A549 (cell line): ENCODE results near the gene HLCS. TPM values are rescaled to one million over a fixed set of nuclear protein-coding genes. Genes with fewer than 3 reads are reported as not detected.

ENCODE experiments used
- ATAC-seq, 2 experiments: fragments of 200-7000 bp in 1 of 2; fragments of >200 bp in 1 of 2; cut with Nextera tagmentation in 1 of 2; cut with Tn5 transposase in 1 of 2; 3 replicates each; pipeline versions ENCODE4 v1.8.0 to v1.9.1; 2018 to 2020; ENCODE audit warnings: mild to moderate bottlenecking in 1 of 2, moderate library complexity in 1 of 2
- CTCF ChIA-PET: fragments of 300-600 bp; sonication (Branson Sonifier 250); formaldehyde crosslinking; extraction: SDS; loops from one replicate; lab custom pipeline; 2021; ENCODE audit warnings: antibody characterized with exemption, inconsistent platforms; lab: Yijun Ruan, JAX
- POLR2A ChIA-PET: fragments of 350-600 bp; formaldehyde crosslinking; extraction: SDS; loops from one replicate; lab custom pipeline; 2021; ENCODE audit warnings: antibody characterized with exemption, inconsistent platforms; lab: Yijun Ruan, JAX
- DNase-seq, 2 experiments: peaks; one replicate each; pipeline versions ENCODE4 v3.0.0 to v3.0.0-alpha.2; 2011 to 2016; ENCODE audit warnings: low read depth in 1 of 2, low spot score in 1 of 2
- FAIRE-seq: peaks from 2 replicates; lab custom pipeline; 2011; peaks lifted over from hg19 to GRCh38; lab: Jason Lieb, UNC
- H3K27ac ChIP-seq, 2 experiments: fragments of >200 bp; sonication (Bioruptor Twin); formaldehyde crosslinking; 3 replicates each; pipeline ENCODE4 v1.5.1; 2016 to 2017
- H3K4me1 ChIP-seq: fragments of >200 bp; sonication (Bioruptor Twin); formaldehyde crosslinking; 3 replicates; pipeline ENCODE4 v1.6.1; 2016
- H3K4me2 ChIP-seq: fragments of >200 bp; sonication (Bioruptor Twin); formaldehyde crosslinking; 3 replicates; pipeline ENCODE4 v1.6.1; 2016
- H3K4me3 ChIP-seq: fragments of >200 bp; sonication (Bioruptor Twin); formaldehyde crosslinking; 3 replicates; pipeline ENCODE4 v1.5.1; 2016
- H3K9me3 ChIP-seq: fragments of >200 bp; sonication (Bioruptor Twin); formaldehyde crosslinking; 3 replicates; pipeline ENCODE4 v1.6.1; 2016
- ATOH8 ChIP-seq: fragments of 250-450 bp; sonication (Bioruptor Pico); IDR thresholded peaks from 2 replicates; pipeline ENCODE4 v1.5.0; 2020; ENCODE audit warnings: low read depth, mild to moderate bottlenecking, moderate library complexity
- BCL3 ChIP-seq: fragments of >200 bp; sonication (Bioruptor Twin); formaldehyde crosslinking; IDR thresholded peaks from 3 replicates; pipeline ENCODE4 v1.6.1; 2016
- BHLHE40 ChIP-seq: IDR thresholded peaks from 2 replicates; pipeline ENCODE4 v1.6.1; 2012; ENCODE audit warnings: low read depth, low read length, inconsistent platforms
- CBX2 ChIP-seq: fragments of 200-600 bp; sonication (generic); IDR thresholded peaks from 2 replicates; pipeline ENCODE4 v1.6.1; 2016; ENCODE audit warnings: low read depth, mild to moderate bottlenecking, borderline replicate concordance
- CHD2 ChIP-seq: fragments of 150-350 bp; IDR thresholded peaks from 2 replicates; pipeline ENCODE4 v1.6.1; 2014; ENCODE audit warnings: low read length; ENCODE audit not compliant: partially characterized antibody
- E2F6 ChIP-seq: IDR thresholded peaks from 2 replicates; pipeline ENCODE4 v1.6.1; 2012; ENCODE audit warnings: low read depth, borderline replicate concordance
- EHMT2 ChIP-seq: fragments of 200-600 bp; sonication (generic); IDR thresholded peaks from 2 replicates; pipeline ENCODE4 v1.6.1; 2016; ENCODE audit warnings: antibody characterized with exemption, low read depth, mild to moderate bottlenecking, moderate library complexity
- FOSL2 ChIP-seq, 2 experiments: fragments of 450-650 bp in 1 of 2; fragments of >200 bp in 1 of 2; sonication (Bioruptor Twin) in 1 of 2; formaldehyde crosslinking; IDR thresholded peaks; 2 replicates each; pipeline versions ENCODE4 v1.5.0 to v1.6.1; 2016 to 2020; ENCODE audit warnings: mild to moderate bottlenecking in 1 of 2, moderate library complexity in 1 of 2
- HES2 ChIP-seq: fragments of >200 bp; sonication (Bioruptor Twin); formaldehyde crosslinking; IDR thresholded peaks from 2 replicates; pipeline ENCODE4 v1.6.1; 2016
- HEYL ChIP-seq: fragments of 250-450 bp; sonication (Bioruptor Pico); IDR thresholded peaks from 2 replicates; pipeline ENCODE4 v1.8.0; 2021; ENCODE audit warnings: mild to moderate bottlenecking, moderate library complexity
- HOXA7 ChIP-seq: fragments of 250-450 bp; sonication (Bioruptor Pico); IDR thresholded peaks from 2 replicates; pipeline ENCODE4 v1.5.0; 2020; ENCODE audit warnings: mild to moderate bottlenecking, moderate library complexity
- JUN ChIP-seq, 2 experiments: fragments of >200 bp; sonication (Bioruptor Twin); formaldehyde crosslinking; IDR thresholded peaks; 2 replicates in 1 of 2; 3 replicates in 1 of 2; pipeline ENCODE4 v1.6.1; 2016 to 2017
- JUNB ChIP-seq: fragments of >200 bp; sonication (Bioruptor Twin); formaldehyde crosslinking; IDR thresholded peaks from 2 replicates; pipeline ENCODE4 v1.6.1; 2016
- MAZ ChIP-seq: fragments of 150-350 bp; IDR thresholded peaks from 2 replicates; pipeline ENCODE4 v1.6.1; 2014; ENCODE audit warnings: antibody characterized with exemption, low read depth, low read length, borderline replicate concordance
- PBX3 ChIP-seq: IDR thresholded peaks from 2 replicates; pipeline ENCODE4 v1.6.1; 2012
- PHF8 ChIP-seq: fragments of 200-600 bp; sonication (generic); IDR thresholded peaks from 2 replicates; pipeline ENCODE4 v1.6.1; 2016; ENCODE audit warnings: low read depth, mild to moderate bottlenecking, antibody characterized with exemption, moderate library complexity, borderline replicate concordance
- POLR2AphosphoS2 ChIP-seq: conservative IDR thresholded peaks from 2 replicates; pipeline ENCODE4 v1.6.1; 2012; ENCODE audit warnings: low read length, improper control_type of control experiment, inconsistent platforms
- RAD21 ChIP-seq, 2 experiments: fragments of >200 bp in 1 of 2; sonication (Bioruptor Twin) in 1 of 2; formaldehyde crosslinking in 1 of 2; IDR thresholded peaks in 1 of 2; conservative IDR thresholded peaks in 1 of 2; 2 replicates in 1 of 2; 3 replicates in 1 of 2; pipeline ENCODE4 v1.6.1; 2012 to 2018; ENCODE audit warnings: inconsistent platforms in 1 of 2
- RARB ChIP-seq: fragments of 250-450 bp; sonication (Bioruptor Pico); IDR thresholded peaks from 2 replicates; pipeline ENCODE4 v1.8.0; 2021; ENCODE audit warnings: mild to moderate bottlenecking, moderate library complexity
- RFX5 ChIP-seq: fragments of 450-650 bp; IDR thresholded peaks from 2 replicates; pipeline ENCODE4 v1.7.1; 2014; ENCODE audit warnings: antibody characterized with exemption, mild to moderate bottlenecking, moderate library complexity
- SREBF2 ChIP-seq: fragments of 450-650 bp; IDR thresholded peaks from 2 replicates; pipeline ENCODE4 v1.6.1; 2014; ENCODE audit warnings: mild to moderate bottlenecking, moderate library complexity
- USF2 ChIP-seq: fragments of 450-650 bp; IDR thresholded peaks from 2 replicates; pipeline ENCODE4 v1.6.1; 2014; ENCODE audit warnings: antibody characterized with exemption
- ZC3H11A ChIP-seq: fragments of 450-650 bp; IDR thresholded peaks from 2 replicates; pipeline ENCODE4 v1.6.1; 2014; ENCODE audit warnings: antibody characterized with exemption, mild to moderate bottlenecking
- ZFP36 ChIP-seq: fragments of 450-650 bp; IDR thresholded peaks from 2 replicates; pipeline ENCODE4 v1.6.1; 2014; ENCODE audit warnings: borderline replicate concordance; ENCODE audit not compliant: partially characterized antibody
- ZSCAN20 ChIP-seq: fragments of 250-450 bp; sonication (Bioruptor Pico); IDR thresholded peaks from 2 replicates; pipeline ENCODE4 v1.8.0; 2022; ENCODE audit warnings: mild to moderate bottlenecking, moderate library complexity
- WGBS: methylation state at CpG from one replicate; pipeline ENCODE4 v1.1.6; 2017; ENCODE audit errors: missing lambda C conversion rate; 5-methylcytosine and 5-hydroxymethylcytosine counted together
- polyA plus RNA-seq, 4 experiments: library from polyadenylated mRNA; depleted of rRNA in 3 of 4; stranded (reverse); fragments of >200 nt; fragmentation: RNase III in 1 of 4; extraction: RNeasy Plus Mini Kit Qiagen cat#74134 plus additional on column Dnase treatment in 1 of 4; gene quantifications; 2 replicates in 3 of 4; 3 replicates in 1 of 4; pipeline ENCODE4 v1.2.3, GENCODE V29; 2011 to 2017

The HLCS gene
- polyA plus RNA-seq, 2 of the 4 experiments (the other 2 are of a cell fraction): 8.4 to 24.3 TPM

GRCh38 chr21:36804874-36805611 lies 161.4 kb downstream of the HLCS start:
- peaks cover 10% of the 10 kb centered on the region for H3K4me1 ChIP-seq
- no peak for ATAC-seq
- POLR2A ChIA-PET: no interaction called here
- 85% methylated on average over 14 of the region's 17 CpGs for WGBS
- no peak overlapping the region for H3K4me3 ChIP-seq
- no peak for DNase-seq
- no peaks in the 10 kb centered on the region for H3K9me3 ChIP-seq
- H3K27ac ChIP-seq: no peak overlapping the region
- no peak for FAIRE-seq
- no peak overlapping the region for H3K4me2 ChIP-seq
- TF ChIP-seq RFX5: no peak
- TF ChIP-seq MAZ: no peak
- no peak for TF ChIP-seq HOXA7 (CRISPR knock-in tag)
- no peak for TF ChIP-seq ZFP36
- TF ChIP-seq JUNB: no peak
- TF ChIP-seq EHMT2: no peak
- no peak for TF ChIP-seq POLR2AphosphoS2
- no peak for TF ChIP-seq ATOH8 (CRISPR knock-in tag)
- TF ChIP-seq HEYL: no peak
- TF ChIP-seq ZSCAN20: no peak
- no peak for TF ChIP-seq RAD21 (conservative IDR thresholded peaks at IDR 0.05 in 1 of 2, IDR thresholded peaks at IDR 0.05 in 1 of 2)
- TF ChIP-seq ZC3H11A: no peak
- no peak for TF ChIP-seq PBX3
- TF ChIP-seq SREBF2: no peak
- TF ChIP-seq JUN (IDR thresholded peaks at IDR 0.05): no peak
- TF ChIP-seq CHD2: no peak
- no peak for TF ChIP-seq CBX2
- no peak for TF ChIP-seq FOSL2 (IDR thresholded peaks at IDR 0.05)
- TF ChIP-seq FOSL2 (CRISPR knock-in tag; IDR thresholded peaks at IDR 0.05): no peak
- TF ChIP-seq BHLHE40: no peak
- CTCF ChIA-PET: no interaction called here

- Histone ChIP-seq H3K4me1 (peaks cover 10% of the 10 kb centered on the region), H3K9me3 (no peaks in the 10 kb centered on the region), H3K4me2 (no peak overlapping the region), H3K27ac (no peak overlapping the region), H3K4me3 (no peak overlapping the region)
- ChIA-PET CTCF (interaction anchor here (1.3 to 1.5 kb wide), 3 partner anchors 10 to 45 kb away, joined by 3 read pairs; no protein-coding TSS in a partner anchor), POLR2A (no interaction called here)
- no peak for FAIRE-seq
- DNase-seq: no peak
- TF ChIP-seq ATOH8 (CRISPR knock-in tag): no peak
- TF ChIP-seq E2F6: no peak
- TF ChIP-seq HES2: no peak
- TF ChIP-seq RARB (CRISPR knock-in tag): no peak
- no peak for TF ChIP-seq BCL3
- no peak for TF ChIP-seq ZSCAN20
- no peak for TF ChIP-seq USF2
- no peak for TF ChIP-seq PHF8
- no peak for ATAC-seq
- 96% methylated on average over 13 of the region's 13 CpGs for WGBS
These were observed 162.5 kb downstream of the HLCS start for GRCh38 chr21:36803816-36804439.
